Kidney (tissue), 14 donors: ENCODE results near the gene AFF4. TPM values are rescaled to one million over a fixed set of nuclear protein-coding genes. Genes with fewer than 3 reads are reported as not detected.
"Not testable (repeated sequence)": the region's sequence is repeated elsewhere in the genome, so short reads cannot be mapped to it uniquely, and the experiment has no call there.

Source experiments
- DNase-seq, 5 donors: peaks; one replicate each; pipeline ENCODE4 v3.0.0-alpha.2; 2013 to 2020
- FAIRE-seq: peaks from 2 replicates; lab custom pipeline; 2012; peaks lifted over from hg19 to GRCh38; lab: Jason Lieb, UNC
- H3K27ac ChIP-seq, 2 donors: one replicate each; pipeline ENCODE4 v1.7.0; 2013; ENCODE audit warnings: low read depth in 2 of 2, low read length in 2 of 2, inconsistent platforms in 1 of 2
- H3K27me3 ChIP-seq: one replicate; pipeline ENCODE4 v1.7.1; 2013; ENCODE audit warnings: low read length, inconsistent platforms; ENCODE audit not compliant: control insufficient read depth, insufficient read depth
- H3K36me3 ChIP-seq, 3 donors: one replicate each; pipeline versions ENCODE4 v1.7.0 to v1.7.1; 2013; ENCODE audit warnings: low read length in 3 of 3, control low read depth in 1 of 3, inconsistent platforms in 1 of 3; ENCODE audit not compliant: insufficient read depth in 3 of 3, control insufficient read depth in 2 of 3
- H3K4me1 ChIP-seq, 3 donors: one replicate each; pipeline versions ENCODE4 v1.7.0 to v1.7.1; 2013; ENCODE audit warnings: low read length in 3 of 3, inconsistent platforms in 1 of 3, low read depth in 1 of 3; ENCODE audit not compliant: control insufficient read depth in 2 of 3, insufficient read depth in 2 of 3
- H3K4me3 ChIP-seq, 3 donors: one replicate each; pipeline versions ENCODE4 v1.7.0 to v1.8.1; 2013; ENCODE audit warnings: low read length in 3 of 3, control low read depth in 1 of 3, inconsistent platforms in 1 of 3
- H3K9ac ChIP-seq, 3 donors: one replicate each; pipeline versions ENCODE4 v1.7.0 to v1.7.1; 2013; ENCODE audit warnings: low read length in 3 of 3, control low read depth in 1 of 3, inconsistent platforms in 1 of 3
- H3K9me3 ChIP-seq, 3 donors: one replicate each; pipeline versions ENCODE4 v1.7.0 to v1.7.1; 2013; ENCODE audit warnings: low read length in 3 of 3, control low read depth in 1 of 3, inconsistent platforms in 1 of 3; ENCODE audit not compliant: control insufficient read depth in 2 of 3, insufficient read depth in 1 of 3
- intact Hi-C: fragments of 100-400 bp; cut with DNase I; formaldehyde crosslinking; loops from one replicate; pipeline ENCODE4 v1.11.1; 2022
- polyA plus RNA-seq: library from polyadenylated mRNA; stranded (reverse); fragments of 350-450 nt; fragmentation: Illumina TruSeq; extraction: RNeasy Lipid Tissue Mini Kit (QIAGEN cat#74804); gene quantifications from one replicate; pipeline ENCODE4 v1.2.3, GENCODE V29; 2014; ENCODE audit warnings: low read depth, low replicate concordance; ENCODE audit not compliant: insufficient read depth
- total RNA-seq: library from RNA; stranded (reverse); fragmentation: NEBNext Ultra II Directional; extraction: Animal tissue kit (Norgen Biotek cat#: 25700); gene quantifications from one replicate; pipeline ENCODE4 v1.2.1, GENCODE V29; 2021
- TF ChIP-seq, protein P1 (sequence below): IDR thresholded peaks from 3 replicates; pipeline ENCODE4 v1.5.1; 2012; ENCODE audit warnings: mild to moderate bottlenecking, moderate library complexity, borderline replicate concordance; ENCODE audit not compliant: insufficient read depth; ENCODE audit errors: extremely low read depth
- donor health status: control.
- donor health status: control.
- donor health status: control.
- donor health status: control.
- donor health status: control.
- donor health status: DM: yes; HTN: yes; CAD: no.
- donor health status: Normal renal cell carcinoma (clear cell type).

AFF4 gene
- total and polyA plus RNA-seq, 2 donors from 2014 or later = 8.8 to 83.7 TPM

DNA sequence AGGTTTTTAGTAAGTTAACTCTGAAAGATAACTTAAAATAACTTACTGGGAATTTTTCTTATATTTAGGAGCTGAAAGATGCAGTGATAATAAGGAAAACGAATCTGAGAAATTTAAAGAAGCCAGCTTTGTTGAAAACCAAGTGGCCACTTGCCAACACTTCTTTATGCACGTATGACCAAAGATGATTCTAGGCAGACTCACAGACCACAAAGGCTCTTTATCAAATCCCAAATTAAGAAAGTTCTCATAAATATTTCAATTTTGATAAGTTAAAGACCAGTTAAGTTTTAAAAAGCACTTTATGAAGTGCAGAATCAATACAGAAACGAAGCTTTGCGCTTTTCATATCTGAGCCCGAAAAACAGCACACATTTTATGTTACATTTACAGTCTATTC, 1.5 kb downstream of the AFF4 start:
- FAIRE-seq (no peak), DNase-seq (peak in 2 of 5 donors; percentile 58 to 75)
- Histone ChIP-seq H3K9ac (peak overlapping the region; percentile 81 to 99 (median 98)), H3K4me3 (peak overlapping the region; percentile 90 to 99 (median 90)), H3K9me3 (no peaks in the 10 kb centered on the region), H3K27ac (peak overlapping the region; percentile 92 to 99), H3K36me3 (no peaks in the 10 kb centered on the region), H3K27me3 (no peaks in the 10 kb centered on the region), H3K4me1 (peaks cover 0 to 14% (median 4%) of the 10 kb centered on the region in 3 donors)
- TF ChIP-seq, protein P1, sequence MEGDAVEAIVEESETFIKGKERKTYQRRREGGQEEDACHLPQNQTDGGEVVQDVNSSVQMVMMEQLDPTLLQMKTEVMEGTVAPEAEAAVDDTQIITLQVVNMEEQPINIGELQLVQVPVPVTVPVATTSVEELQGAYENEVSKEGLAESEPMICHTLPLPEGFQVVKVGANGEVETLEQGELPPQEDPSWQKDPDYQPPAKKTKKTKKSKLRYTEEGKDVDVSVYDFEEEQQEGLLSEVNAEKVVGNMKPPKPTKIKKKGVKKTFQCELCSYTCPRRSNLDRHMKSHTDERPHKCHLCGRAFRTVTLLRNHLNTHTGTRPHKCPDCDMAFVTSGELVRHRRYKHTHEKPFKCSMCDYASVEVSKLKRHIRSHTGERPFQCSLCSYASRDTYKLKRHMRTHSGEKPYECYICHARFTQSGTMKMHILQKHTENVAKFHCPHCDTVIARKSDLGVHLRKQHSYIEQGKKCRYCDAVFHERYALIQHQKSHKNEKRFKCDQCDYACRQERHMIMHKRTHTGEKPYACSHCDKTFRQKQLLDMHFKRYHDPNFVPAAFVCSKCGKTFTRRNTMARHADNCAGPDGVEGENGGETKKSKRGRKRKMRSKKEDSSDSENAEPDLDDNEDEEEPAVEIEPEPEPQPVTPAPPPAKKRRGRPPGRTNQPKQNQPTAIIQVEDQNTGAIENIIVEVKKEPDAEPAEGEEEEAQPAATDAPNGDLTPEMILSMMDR = no peak
- intact Hi-C loops = no loop called here

DNA sequence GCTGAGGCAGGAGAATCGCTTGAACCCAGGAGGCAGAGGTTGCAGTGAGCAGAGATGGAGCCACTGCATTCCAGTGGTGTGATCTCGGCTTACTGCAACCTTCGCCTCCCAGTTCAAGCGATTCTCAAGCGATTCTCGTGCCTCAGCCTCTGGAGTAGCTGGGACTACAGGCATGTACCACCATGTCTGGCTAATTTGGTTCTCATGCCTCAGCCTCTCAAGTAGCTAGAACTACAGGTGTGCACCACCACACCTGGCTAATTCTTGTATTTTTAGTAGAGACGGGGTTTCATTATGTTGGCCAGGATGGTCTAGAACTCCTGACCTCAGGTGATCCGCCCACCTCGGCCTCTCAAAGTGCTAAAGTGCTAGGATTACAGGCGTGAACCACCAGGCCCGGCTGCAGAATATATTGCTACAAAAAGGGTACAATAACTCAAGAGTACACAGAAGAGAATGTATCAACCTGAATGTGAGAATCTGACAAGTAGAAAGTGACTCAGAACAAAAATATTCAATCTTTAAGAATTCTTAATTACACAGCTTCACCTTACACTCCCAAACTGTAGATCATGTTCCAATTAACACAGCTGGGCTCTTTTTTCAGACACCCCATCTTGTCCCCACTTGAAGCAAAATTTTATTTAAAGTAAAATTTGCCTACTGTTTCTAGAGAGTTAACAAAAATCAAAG, 2.2 kb downstream of the AFF4 start:
- FAIRE-seq, H3K9me3 ChIP-seq, H3K36me3 ChIP-seq, intact Hi-C loops, H3K27ac ChIP-seq, H3K27me3 ChIP-seq: not testable (repeated sequence)
- Histone ChIP-seq H3K4me1 (peaks cover 0 to 14% (median 4%) of the 10 kb centered on the region in 3 donors), H3K4me3 (peak overlapping the region in 2 of 3 donors; percentile 90), H3K9ac (peak overlapping the region in 2 of 3 donors; percentile 81 to 99)
- DNase-seq = peak in 1 of 5 donors; percentile 29

DNA sequence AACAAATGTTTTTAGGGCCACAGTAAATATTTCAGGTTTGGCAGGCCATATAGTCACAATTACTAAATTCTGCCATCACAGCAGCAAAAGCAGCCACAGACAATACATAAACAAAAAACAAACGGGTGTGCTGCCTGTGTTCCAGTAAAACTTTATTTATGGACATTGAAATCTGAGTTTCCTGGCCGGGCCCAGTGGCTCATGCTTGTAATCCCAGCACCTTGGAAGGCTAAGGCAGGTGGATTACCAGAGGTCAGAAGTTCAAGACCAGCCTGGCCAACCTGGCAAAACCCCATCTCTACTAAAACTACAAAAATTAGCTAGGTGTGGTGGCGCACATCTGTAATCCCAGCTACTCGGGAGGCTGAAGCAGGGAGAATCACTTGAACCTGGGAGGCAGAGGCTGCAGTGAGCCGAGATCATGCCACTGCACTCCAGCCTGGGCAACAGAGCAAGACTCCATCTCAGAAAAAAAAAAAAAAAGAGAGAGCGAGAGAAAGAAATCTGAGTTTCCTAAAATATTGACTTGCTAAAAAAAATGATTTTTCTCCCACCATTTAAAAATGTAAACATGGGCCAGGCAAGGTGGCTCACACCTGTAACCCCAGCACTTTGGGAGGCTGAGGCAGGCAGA, 7.2 kb downstream of the AFF4 start:
- H3K4me3 ChIP-seq, H3K9ac ChIP-seq, H3K36me3 ChIP-seq, H3K9me3 ChIP-seq, FAIRE-seq, intact Hi-C loops, DNase-seq, H3K27me3 ChIP-seq, H3K27ac ChIP-seq: not testable (repeated sequence)
- H3K4me1 ChIP-seq = peaks cover 0 to 15% (median 8%) of the 10 kb centered on the region in 3 donors

DNA sequence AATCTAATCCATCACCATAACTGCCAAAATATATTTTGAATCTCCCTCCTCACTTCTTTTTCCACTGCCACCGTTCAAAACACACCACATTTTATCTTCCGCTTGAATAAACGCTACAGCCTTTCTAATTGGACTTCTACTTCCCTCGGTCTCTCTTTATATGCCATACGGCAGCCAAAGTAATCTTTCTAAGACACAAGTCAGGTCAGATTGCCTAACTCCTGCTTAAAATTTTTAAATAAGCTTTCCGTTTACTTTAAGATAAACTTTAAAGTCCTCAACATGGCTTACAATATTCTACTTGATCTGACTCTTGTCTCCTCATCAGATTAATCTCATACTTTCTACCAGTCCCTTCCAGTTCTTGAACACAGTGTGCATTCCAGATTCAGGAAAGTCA, 9.7 kb downstream of the AFF4 start:
- no peak overlapping the region for H3K4me3 ChIP-seq
- peaks cover 0 to 2% (median 0%) of the 10 kb centered on the region in 3 donors for H3K36me3 ChIP-seq
- H3K27ac ChIP-seq = no peak overlapping the region
- intact Hi-C loops = no loop called here
- H3K9me3 ChIP-seq = no peaks in the 10 kb centered on the region
- no peaks in the 10 kb centered on the region for H3K27me3 ChIP-seq
- DNase-seq (no peak), FAIRE-seq (no peak)
- no peak overlapping the region for H3K9ac ChIP-seq
- TF ChIP-seq, protein P1 = no peak
- peaks cover 0 to 5% (median 4%) of the 10 kb centered on the region in 3 donors for H3K4me1 ChIP-seq
